Measurements from ENCODE around the gene RYR2. TPM values are rescaled to one million over a fixed set of nuclear protein-coding genes. Genes with fewer than 3 reads are reported as not detected.

RYR2 gene
- total and polyA plus RNA-seq, 9 of the 15 experiments (the other 6 are each of a cell fraction or from before 2014, with no cell fraction given): 0.03 to 0.42 (median 0.14) TPM

GRCh38 chr1:237507005-237507404 is 465.0 kb downstream of the RYR2 start:
- DNase-seq (ENCODE audit: extremely low read depth in 1 of 4, low spot score in 3 of 4) (no peak), ATAC-seq (no peak), FAIRE-seq (no peak)
- Histone ChIP-seq H2AFZ (ENCODE audit: low read depth, low read length) (no peak overlapping the region), H3K9me1 (ENCODE audit: control insufficient read depth, insufficient read depth, low read length) (no peaks in the 10 kb centered on the region), H3K79me2 (ENCODE audit: control insufficient read depth, insufficient read depth, low read length) (no peaks in the 10 kb centered on the region), H3K4me3 (no peak overlapping the region), H3K4me1 (replicated peaks in 1 of 2; ENCODE audit: control insufficient read depth in 2 of 2, insufficient read depth in 2 of 2, low read length in 2 of 2) (no peaks in the 10 kb centered on the region), H3K27ac (ENCODE audit: extremely low read depth, low read depth, low read length) (no peak overlapping the region), H3K9me3 (replicated peaks; ENCODE audit: control insufficient read depth, insufficient read depth, low read depth, low read length) (no peaks in the 10 kb centered on the region; the same call in 1 of the 2 replicates), H4K20me1 (replicated peaks; ENCODE audit: control insufficient read depth, insufficient read depth, low read length) (no peaks in the 10 kb centered on the region), H3K36me3 (ENCODE audit: control insufficient read depth, insufficient read depth, low read length) (no peaks in the 10 kb centered on the region), H3K9ac (ENCODE audit: insufficient read depth in 1 of 2, low read depth in 2 of 2, low read length in 2 of 2) (no peak overlapping the region), H3K4me2 (ENCODE audit: insufficient read depth, low read length) (no peak overlapping the region), H3K27me3 (ENCODE audit: control insufficient read depth in 2 of 2, insufficient read depth in 2 of 2, low read length in 2 of 2) (no peaks in the 10 kb centered on the region)
- intact Hi-C loops (cut with micrococcal nuclease): no loop called here
- WGBS (ENCODE audit: insufficient coverage, low coverage, missing lambda C conversion rate): 0% methylated on average over 2 of the region's 2 CpGs
- no peak for TF ChIP-seq PTBP1 (IDR thresholded peaks at IDR 0.05; ENCODE audit: low read depth, low read length)
- no peak for TF ChIP-seq MECOM (CRISPR knock-in tag; IDR thresholded peaks at IDR 0.05)
- no peak for TF ChIP-seq MGA (IDR thresholded peaks at IDR 0.05)
- in situ Hi-C loops (cut with MboI): no loop called here
- BruUV-seq (replicated peaks): no TSS peak
- POLR2A ChIA-PET: interaction anchor here (1.2 kb wide), 1 partner anchor 10 kb away, joined by 4 read pairs; no protein-coding TSS in a partner anchor
- CTCF ChIA-PET (ENCODE audit: low intra/inter-chr PET ratio): no interaction called here
